GM12891 (cell line): Measurements from ENCODE around the gene TBCD.

ENCODE experiments used
- PAX5 ChIP-seq: IDR thresholded peaks from 2 replicates; pipeline ENCODE4 v1.6.1; 2011; ENCODE audit warnings: low read length, moderate library complexity, mild to moderate bottlenecking; ENCODE audit not compliant: insufficient read depth, severe bottlenecking
- POLR2A ChIP-seq: IDR thresholded peaks from 2 replicates; pipeline ENCODE4 v1.6.1; 2011; ENCODE audit warnings: low read depth, low read length, control low read depth
- POLR2AphosphoS5 ChIP-seq: IDR thresholded peaks from 2 replicates; pipeline ENCODE4 v1.6.1; 2011; ENCODE audit warnings: low read depth, low read length, control low read depth
- POU2F2 ChIP-seq: IDR thresholded peaks from 2 replicates; pipeline ENCODE4 v1.6.1; 2011; ENCODE audit warnings: low read depth, mild to moderate bottlenecking, control low read depth, low read length, moderate library complexity
- SPI1 ChIP-seq: IDR thresholded peaks from 2 replicates; pipeline ENCODE4 v1.6.1; 2011; ENCODE audit warnings: low read depth, low read length, control low read depth
- TAF1 ChIP-seq: IDR thresholded peaks from 2 replicates; pipeline ENCODE4 v1.6.1; 2011; ENCODE audit warnings: low read depth, low read length, control low read depth

- TF ChIP-seq POLR2A (no peak), POLR2AphosphoS5 (no peak), TAF1 (no peak), SPI1 (no peak), POU2F2 (no peak), PAX5 (no peak)
Observed at GRCh38 chr17:82736511-82737185, 15.2 kb upstream of the TBCD start.
